NCI-H1105 (cell line): ENCODE measurements around the gene VTN.
"Not testable (repeated sequence)": the region's sequence is repeated elsewhere in the genome, so short reads cannot be mapped to it uniquely, and the experiment has no call there.

Source experiments
- DNase-seq: peaks from one replicate; lab custom pipeline; 2025; lab: John Stamatoyannopoulos, UW

Gene VTN

GRCh38 chr17:28342313-28342712 is 27.8 kb downstream of the VTN start:
- no peak for DNase-seq

GRCh38 chr17:28341516-28341915 is 28.6 kb downstream of the VTN start:
- DNase-seq: no peak

GRCh38 chr17:28340374-28340773 is 29.7 kb downstream of the VTN start:
- no peak for DNase-seq

GRCh38 chr17:28339431-28339830 is 30.7 kb downstream of the VTN start:
- no peak for DNase-seq

- DNase-seq: not testable (repeated sequence)
These were observed 31.3 kb downstream of the VTN start for GRCh38 chr17:28338769-28339212.

GRCh38 chr17:28338056-28338768 is 31.9 kb downstream of the VTN start:
- no peak for DNase-seq

- peak; percentile 43 for DNase-seq
These were observed 33.9 kb downstream of the VTN start for GRCh38 chr17:28335959-28336871.

- DNase-seq: peak; percentile 99
These were observed 34.7 kb downstream of the VTN start, which contains the start of the genes IFT20 and TNFAIP1 for GRCh38 chr17:28335201-28335958. IFT20 (minus strand) TSS chr17:28335472; CDS start chr17:28331985, 3,487 bp downstream. TNFAIP1 (plus strand) TSS chr17:28335761; CDS start chr17:28339522, 3,761 bp downstream.

GRCh38 chr17:28334666-28335200 is 35.4 kb downstream of the VTN start:
- no peak for DNase-seq

GRCh38 chr17:28334171-28334570 is 35.9 kb downstream of the VTN start:
- no peak for DNase-seq

GRCh38 chr17:28333083-28333746 is 36.9 kb downstream of the VTN start:
- no peak for DNase-seq

GRCh38 chr17:28331891-28332420 is 38.2 kb downstream of the VTN start:
- no peak for DNase-seq

GRCh38 chr17:28330671-28331070 is 39.4 kb downstream of the VTN start:
- DNase-seq: no peak

GRCh38 chr17:28328325-28328724 is 41.8 kb downstream of the VTN start:
- DNase-seq: no peak

GRCh38 chr17:28327709-28328108 is 42.4 kb downstream of the VTN start:
- no peak for DNase-seq

- no peak for DNase-seq
These were observed 43.0 kb downstream of the VTN start for GRCh38 chr17:28327031-28327607.

GRCh38 chr17:28326114-28326513 is 44.0 kb downstream of the VTN start:
- DNase-seq: no peak

- no peak for DNase-seq
These were observed 44.9 kb downstream of the VTN start for GRCh38 chr17:28325211-28325610.

GRCh38 chr17:28324781-28325180 is 45.3 kb downstream of the VTN start:
- DNase-seq: no peak

GRCh38 chr17:28324267-28324745 is 45.8 kb downstream of the VTN start:
- DNase-seq: no peak
